Urothelium cell line (cell line): ENCODE measurements around the gene FXYD3.
"Not testable (repeated sequence)": the region's sequence is repeated elsewhere in the genome, so short reads cannot be mapped to it uniquely, and the experiment has no call there.

ENCODE experiments used
- DNase-seq: peaks from one replicate; pipeline ENCODE4 v3.0.0; 2011; ENCODE audit warnings: low spot score, mixed read lengths
- FAIRE-seq: peaks from 2 replicates; lab custom pipeline; 2011; peaks lifted over from hg19 to GRCh38; lab: Jason Lieb, UNC

Gene FXYD3

GRCh38 chr19:35085947-35086346 is 29.7 kb upstream of the FXYD3 start:
- FAIRE-seq (no peak), DNase-seq (no peak)

- DNase-seq (no peak), FAIRE-seq (no peak)
These were observed 29.2 kb upstream of the FXYD3 start for GRCh38 chr19:35086455-35086854.

GRCh38 chr19:35087393-35087792 is 28.2 kb upstream of the FXYD3 start:
- DNase-seq: no peak

GRCh38 chr19:35088131-35088913 is 27.3 kb upstream of the FXYD3 start:
- DNase-seq (peak; percentile 90), FAIRE-seq (peak; percentile 98)

More at GRCh38 chr19:35087393-35087792, 28.2 kb upstream of the FXYD3 start:
- no peak for FAIRE-seq

- FAIRE-seq (no peak), DNase-seq (no peak)
These were observed 26.1 kb upstream of the FXYD3 start for GRCh38 chr19:35089554-35089953.

GRCh38 chr19:35090160-35090505 is 25.5 kb upstream of the FXYD3 start:
- FAIRE-seq: no peak
- DNase-seq: no peak

- DNase-seq: peak; percentile 78
- no peak for FAIRE-seq
These were observed 25.0 kb upstream of the FXYD3 start for GRCh38 chr19:35090506-35091214.

GRCh38 chr19:35093430-35093829 is 22.2 kb upstream of the FXYD3 start:
- DNase-seq (no peak), FAIRE-seq (no peak)

- DNase-seq (no peak), FAIRE-seq (no peak)
These were observed 21.5 kb upstream of the FXYD3 start for GRCh38 chr19:35093941-35094647.

GRCh38 chr19:35094656-35095055 is 21.0 kb upstream of the FXYD3 start:
- DNase-seq: no peak
- no peak for FAIRE-seq

GRCh38 chr19:35095667-35096368 is 19.8 kb upstream of the FXYD3 start:
- DNase-seq (no peak), FAIRE-seq (no peak)

- no peak for FAIRE-seq
- no peak for DNase-seq
These were observed 17.1 kb upstream of the FXYD3 start for GRCh38 chr19:35098413-35099049.

GRCh38 chr19:35099155-35099896 is 16.3 kb upstream of the FXYD3 start:
- no peak for DNase-seq
- FAIRE-seq: no peak

- no peak for FAIRE-seq
- no peak for DNase-seq
These were observed 15.7 kb upstream of the FXYD3 start for GRCh38 chr19:35099897-35100275.

GRCh38 chr19:35100588-35101533 is 14.8 kb upstream of the FXYD3 start:
- DNase-seq (no peak), FAIRE-seq (no peak)

- DNase-seq, FAIRE-seq: not testable (repeated sequence)
These were observed 13.7 kb upstream of the FXYD3 start for GRCh38 chr19:35101949-35102348.

GRCh38 chr19:35103614-35104013 is 12.0 kb upstream of the FXYD3 start:
- FAIRE-seq, DNase-seq: not testable (repeated sequence)

GRCh38 chr19:35104361-35104760 is 11.3 kb upstream of the FXYD3 start:
- no peak for FAIRE-seq
- DNase-seq: no peak

- no peak for FAIRE-seq
- no peak for DNase-seq
These were observed 10.6 kb upstream of the FXYD3 start for GRCh38 chr19:35105047-35105410.
